Measurements from ENCODE around the gene PLEKHB1.

PLEKHB1 gene

DNA sequence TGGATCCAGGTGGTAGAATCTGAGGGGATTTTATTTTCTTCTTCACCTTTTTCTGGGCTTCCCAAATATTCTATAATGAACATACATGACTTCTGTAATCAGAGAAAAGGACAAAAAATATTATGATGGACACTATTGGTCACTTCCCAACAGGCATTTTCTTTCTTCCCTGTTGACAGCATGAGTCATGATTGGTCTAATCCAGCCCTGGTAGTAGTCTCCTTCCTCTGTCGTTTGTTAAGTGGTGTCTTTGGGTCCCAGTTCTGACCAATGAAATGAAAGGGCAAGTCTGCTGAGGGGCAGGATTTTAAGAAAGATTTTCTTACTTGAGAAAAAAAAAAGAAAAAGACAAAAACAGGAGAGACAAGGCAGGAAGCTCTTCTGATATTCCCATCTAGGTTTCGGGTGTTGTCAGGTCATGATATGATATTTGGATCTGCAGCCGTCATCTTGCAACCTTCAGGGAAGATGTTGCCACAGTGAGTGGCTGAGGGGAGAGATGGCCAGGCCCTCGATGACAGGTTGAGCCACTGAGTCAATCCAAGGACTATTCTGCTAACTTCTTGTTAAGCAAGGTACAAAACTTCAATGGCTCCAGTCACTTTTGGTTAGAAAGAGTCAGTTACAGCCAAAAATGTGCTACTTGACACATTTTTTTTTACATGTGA, 23.3 kb upstream of the PLEKHB1 start:
- H3K27ac ChIP-seq (ENCODE audit: low read depth, low read length): no peak overlapping the region
- H3K4me3 ChIP-seq (ENCODE audit: low read length): no peak overlapping the region
- H3K9me3 ChIP-seq (ENCODE audit: control insufficient read depth, insufficient read depth, low read length): no peaks in the 10 kb centered on the region
- no peaks in the 10 kb centered on the region for H3K79me2 ChIP-seq (ENCODE audit: control insufficient read depth, low read length)
- no peaks in the 10 kb centered on the region for H4K20me1 ChIP-seq (ENCODE audit: control insufficient read depth, insufficient read depth, low read depth, low read length)
- TF ChIP-seq CTCF (IDR thresholded peaks at IDR 0.05; ENCODE audit: low read depth, low read length, poor library complexity, severe bottlenecking) (no peak), EZH2phosphoT487 (IDR thresholded peaks at IDR 0.05; ENCODE audit: borderline replicate concordance, low read length) (no peak)
- H3K4me2 ChIP-seq (ENCODE audit: low read length): peak overlapping the region; percentile 11
- H3K27me3 ChIP-seq (ENCODE audit: control insufficient read depth, low read length): peaks cover 19% of the 10 kb centered on the region
- no peaks in the 10 kb centered on the region for H3K9me2 ChIP-seq (replicated peaks; ENCODE audit: control insufficient read depth, low read length)
- no peaks in the 10 kb centered on the region for H3F3A ChIP-seq (ENCODE audit: control insufficient read depth, insufficient read depth)
- H3K4me1 ChIP-seq (ENCODE audit: control insufficient read depth, low read length): peaks cover 21% of the 10 kb centered on the region
- H3K36me3 ChIP-seq (ENCODE audit: control insufficient read depth, low read length): no peaks in the 10 kb centered on the region

- no peaks in the 10 kb centered on the region for H3F3A ChIP-seq (ENCODE audit: control insufficient read depth, insufficient read depth)
- H3K4me1 ChIP-seq (ENCODE audit: control insufficient read depth, low read length): peaks cover 21% of the 10 kb centered on the region
- peaks cover 19% of the 10 kb centered on the region for H3K27me3 ChIP-seq (ENCODE audit: control insufficient read depth, low read length)
- H3K27ac ChIP-seq (ENCODE audit: low read depth, low read length): no peak overlapping the region
- H3K4me2 ChIP-seq (ENCODE audit: low read length): peak overlapping the region; percentile 11
- H3K79me2 ChIP-seq (ENCODE audit: control insufficient read depth, low read length): no peaks in the 10 kb centered on the region
- H3K4me3 ChIP-seq (ENCODE audit: low read length): no peak overlapping the region
- no peaks in the 10 kb centered on the region for H3K36me3 ChIP-seq (ENCODE audit: control insufficient read depth, low read length)
- H4K20me1 ChIP-seq (ENCODE audit: control insufficient read depth, insufficient read depth, low read depth, low read length): no peaks in the 10 kb centered on the region
- no peaks in the 10 kb centered on the region for H3K9me3 ChIP-seq (ENCODE audit: control insufficient read depth, insufficient read depth, low read length)
- no peak for TF ChIP-seq CTCF (IDR thresholded peaks at IDR 0.05; ENCODE audit: low read depth, low read length, poor library complexity, severe bottlenecking)
- TF ChIP-seq EZH2phosphoT487 (IDR thresholded peaks at IDR 0.05; ENCODE audit: borderline replicate concordance, low read length): no peak
- H3K9me2 ChIP-seq (replicated peaks; ENCODE audit: control insufficient read depth, low read length): no peaks in the 10 kb centered on the region
These were observed 22.7 kb upstream of the PLEKHB1 start for GRCh38 chr11:73623686-73624085.

GRCh38 chr11:73625696-73626318, 20.6 kb upstream of the PLEKHB1 start:
- peaks cover 19% of the 10 kb centered on the region for H3K27me3 ChIP-seq (ENCODE audit: control insufficient read depth, low read length)
- no peaks in the 10 kb centered on the region for H3K36me3 ChIP-seq (ENCODE audit: control insufficient read depth, low read length)
- no peak overlapping the region for H3K4me3 ChIP-seq (ENCODE audit: low read length)
- H3K9me2 ChIP-seq (replicated peaks; ENCODE audit: control insufficient read depth, low read length): no peaks in the 10 kb centered on the region
- H3K27ac ChIP-seq (ENCODE audit: low read depth, low read length): no peak overlapping the region
- TF ChIP-seq EZH2phosphoT487 (IDR thresholded peaks at IDR 0.05; ENCODE audit: borderline replicate concordance, low read length) (no peak), CTCF (IDR thresholded peaks at IDR 0.05; ENCODE audit: low read depth, low read length, poor library complexity, severe bottlenecking) (peak; percentile 79)
- H3K79me2 ChIP-seq (ENCODE audit: control insufficient read depth, low read length): no peaks in the 10 kb centered on the region
- H3K9me3 ChIP-seq (ENCODE audit: control insufficient read depth, insufficient read depth, low read length): no peaks in the 10 kb centered on the region
- H3K4me1 ChIP-seq (ENCODE audit: control insufficient read depth, low read length): peaks cover 21% of the 10 kb centered on the region
- H3K4me2 ChIP-seq (ENCODE audit: low read length): peak overlapping the region; percentile 55
- H3F3A ChIP-seq (ENCODE audit: control insufficient read depth, insufficient read depth): no peaks in the 10 kb centered on the region
- no peaks in the 10 kb centered on the region for H4K20me1 ChIP-seq (ENCODE audit: control insufficient read depth, insufficient read depth, low read depth, low read length)
